Activated CD4-positive, alpha-beta T cell treated with anti-CD3 and anti-CD28 coated beads for 1 hour (primary cell): ENCODE data around the gene DKK1.

Source experiments
- DNase-seq: peaks from one replicate; pipeline ENCODE4 v3.0.0-alpha.2; 2020

DKK1 gene

GRCh38 chr10:52313933-52314821, at the start of gene DKK1:
TSS of gene DKK1 (plus strand) at chr10:52314281. CDS start at chr10:52314435, 154 bp downstream.
- no peak for DNase-seq

DNA sequence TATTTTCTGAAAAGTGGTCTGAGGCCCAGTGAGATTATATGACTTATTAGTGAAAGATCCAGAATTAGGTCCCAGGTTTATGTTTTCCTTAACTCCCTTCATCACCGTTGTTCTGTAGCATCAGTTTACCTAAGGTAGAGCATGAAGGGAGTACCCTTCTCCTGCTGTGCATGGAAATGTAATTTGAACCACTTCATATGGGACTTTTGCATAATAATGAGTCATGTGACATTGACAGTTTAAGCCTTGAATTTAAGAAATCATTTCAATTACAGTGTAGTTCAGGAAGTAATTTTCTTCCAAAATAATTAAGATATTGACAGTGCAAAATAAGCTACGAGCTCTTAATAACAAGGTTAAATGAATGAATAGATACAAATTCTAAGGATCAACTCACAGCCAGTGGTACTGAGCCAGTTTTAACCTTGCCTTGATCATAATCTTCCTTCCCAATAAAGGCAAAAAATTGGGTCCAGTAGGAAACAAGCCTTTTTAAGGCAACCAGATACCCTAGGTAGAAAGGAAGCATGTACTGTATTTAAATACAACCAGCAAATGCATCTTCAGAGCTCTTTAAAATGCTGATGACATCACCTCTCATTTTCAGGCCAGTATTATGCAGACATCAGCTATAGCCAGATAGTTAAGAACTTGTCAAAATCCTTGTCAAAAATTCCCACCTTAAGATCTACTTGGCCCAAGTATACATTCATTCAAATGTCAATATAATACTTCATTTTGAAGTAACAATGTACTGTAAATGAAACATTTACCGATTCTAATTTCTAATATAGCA, 48.8 kb upstream of the DKK1 start:
- no peak for DNase-seq

GRCh38 chr10:52266858-52267257, 47.2 kb upstream of the DKK1 start:
- no peak for DNase-seq

GRCh38 chr10:52268790-52269189, 45.3 kb upstream of the DKK1 start:
- DNase-seq, result no peak

GRCh38 chr10:52269233-52269632, 44.8 kb upstream of the DKK1 start:
- no peak for DNase-seq

- DNase-seq, result no peak
Measured at GRCh38 chr10:52276163-52276562, 37.9 kb upstream of the DKK1 start.

DNA sequence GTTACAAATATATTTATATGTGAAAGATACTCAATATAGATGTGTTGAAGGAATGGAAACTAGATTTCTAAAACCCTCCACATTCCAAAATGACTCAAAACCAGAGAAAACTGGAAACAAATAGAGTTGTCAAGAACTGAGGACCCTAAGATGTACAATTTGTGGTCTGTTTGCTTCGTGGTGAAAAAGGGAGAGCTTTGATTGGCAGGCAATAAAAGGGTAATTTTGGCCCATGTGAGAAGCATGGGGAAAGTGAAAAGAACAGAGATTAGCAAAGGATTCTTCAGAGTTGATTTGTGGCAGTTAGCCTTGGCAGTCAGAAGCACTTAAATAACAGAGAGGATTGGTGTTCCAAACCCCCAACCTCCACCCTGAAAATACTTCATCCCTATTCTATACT, 37.1 kb upstream of the DKK1 start:
- DNase-seq, result no peak

GRCh38 chr10:52279546-52279945, 34.5 kb upstream of the DKK1 start:
- no peak for DNase-seq

GRCh38 chr10:52280051-52280450, 34.0 kb upstream of the DKK1 start:
- no peak for DNase-seq

DNA sequence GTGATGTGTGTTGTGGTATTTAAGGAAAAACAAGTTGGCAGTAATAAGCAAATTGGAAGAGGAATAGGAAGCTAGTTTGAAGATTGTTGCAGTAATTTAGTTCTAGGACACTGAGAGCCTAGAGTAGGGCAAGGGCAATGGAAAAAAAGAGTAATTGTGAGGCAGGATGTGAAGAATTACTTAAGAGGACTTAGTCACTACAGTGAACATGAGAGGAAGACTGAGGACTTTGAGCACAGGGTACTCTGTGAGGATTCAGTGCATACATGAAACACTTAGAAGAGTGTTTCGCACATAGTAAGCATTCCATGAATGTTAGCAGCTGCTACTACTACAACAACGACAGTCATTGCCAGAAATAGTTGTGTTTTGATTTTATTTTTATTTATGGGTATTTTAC, 30.9 kb upstream of the DKK1 start:
- DNase-seq, result no peak

GRCh38 chr10:52284416-52285013, 29.6 kb upstream of the DKK1 start:
- no peak for DNase-seq

DNA sequence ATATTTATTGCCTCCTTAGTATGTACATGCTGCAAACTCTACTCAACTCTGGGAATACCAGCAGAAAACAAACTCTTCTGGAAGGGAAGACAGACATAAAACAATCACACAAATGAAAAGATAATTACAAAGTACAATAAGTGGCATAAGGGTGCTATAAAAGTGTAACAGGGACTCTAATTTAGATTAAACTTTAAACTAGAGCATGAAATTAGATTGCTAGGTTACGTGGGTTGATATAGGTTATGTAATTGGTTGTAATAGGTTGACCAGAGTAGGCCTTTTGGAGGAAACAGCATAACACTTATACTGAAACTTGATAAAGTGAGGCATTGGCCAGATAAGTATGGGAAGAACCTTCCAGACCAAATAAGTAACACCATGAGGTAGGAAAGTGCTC, 26.2 kb upstream of the DKK1 start:
- no peak for DNase-seq

- no peak for DNase-seq
Measured at GRCh38 chr10:52297747-52298146, 16.3 kb upstream of the DKK1 start.

- DNase-seq, result no peak
Measured at GRCh38 chr10:52300599-52301277, 13.3 kb upstream of the DKK1 start.

DNA sequence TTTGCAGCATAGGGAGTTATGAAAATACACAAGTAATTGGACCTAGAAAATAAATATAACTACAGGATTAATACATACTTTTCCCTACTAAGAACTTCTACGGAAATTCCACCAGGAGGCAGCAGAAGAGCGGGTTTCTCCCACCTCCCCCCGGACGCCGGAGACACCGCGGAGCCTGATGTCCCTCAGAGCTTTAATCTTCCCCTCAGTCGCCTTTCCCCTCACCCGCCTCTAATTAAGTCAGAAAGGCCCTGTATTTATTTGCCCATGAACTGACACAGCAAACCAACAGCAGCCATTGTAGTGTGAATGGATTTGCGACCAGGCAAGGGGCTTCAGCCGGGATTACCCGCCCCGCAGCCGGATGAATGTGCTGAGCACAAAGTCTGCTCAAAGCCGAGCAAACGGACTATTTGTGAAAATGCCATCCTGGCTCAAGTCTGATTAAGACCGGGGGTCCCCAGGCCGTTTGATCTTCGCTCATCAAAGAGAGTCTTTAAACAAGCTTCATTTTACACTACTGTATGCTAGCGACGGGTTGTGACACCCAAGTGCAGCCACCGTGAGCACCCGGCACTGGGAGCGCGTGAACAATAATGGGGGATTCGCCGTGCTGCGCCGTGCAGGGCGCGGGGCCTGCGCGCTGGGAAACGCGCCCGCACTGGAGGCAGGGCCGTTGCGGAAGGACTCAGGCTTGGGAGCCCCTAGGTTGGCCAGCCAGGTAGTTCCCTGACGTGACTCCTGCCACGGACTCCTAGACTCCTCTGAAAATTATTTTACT, 5.6 kb upstream of the DKK1 start:
- DNase-seq, result no peak

DNA sequence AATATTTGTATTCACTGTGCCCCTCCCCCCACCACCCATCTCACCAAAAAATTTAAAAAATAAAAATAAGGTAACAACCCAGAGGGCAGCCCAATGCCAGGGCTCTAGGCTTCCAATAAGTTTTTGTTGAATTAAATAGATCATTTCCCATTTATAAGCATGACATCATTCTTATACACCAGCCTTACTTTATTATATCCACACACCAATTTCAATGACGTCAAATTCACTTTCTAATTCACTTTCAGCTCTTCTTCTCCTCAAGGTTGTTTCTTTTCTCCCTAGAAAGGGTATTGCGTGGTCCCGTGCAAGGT, 1.2 kb upstream of the DKK1 start:
- no peak for DNase-seq

GRCh38 chr10:52313256-52313932, 687 bp upstream of the DKK1 start:
- no peak for DNase-seq

DNA sequence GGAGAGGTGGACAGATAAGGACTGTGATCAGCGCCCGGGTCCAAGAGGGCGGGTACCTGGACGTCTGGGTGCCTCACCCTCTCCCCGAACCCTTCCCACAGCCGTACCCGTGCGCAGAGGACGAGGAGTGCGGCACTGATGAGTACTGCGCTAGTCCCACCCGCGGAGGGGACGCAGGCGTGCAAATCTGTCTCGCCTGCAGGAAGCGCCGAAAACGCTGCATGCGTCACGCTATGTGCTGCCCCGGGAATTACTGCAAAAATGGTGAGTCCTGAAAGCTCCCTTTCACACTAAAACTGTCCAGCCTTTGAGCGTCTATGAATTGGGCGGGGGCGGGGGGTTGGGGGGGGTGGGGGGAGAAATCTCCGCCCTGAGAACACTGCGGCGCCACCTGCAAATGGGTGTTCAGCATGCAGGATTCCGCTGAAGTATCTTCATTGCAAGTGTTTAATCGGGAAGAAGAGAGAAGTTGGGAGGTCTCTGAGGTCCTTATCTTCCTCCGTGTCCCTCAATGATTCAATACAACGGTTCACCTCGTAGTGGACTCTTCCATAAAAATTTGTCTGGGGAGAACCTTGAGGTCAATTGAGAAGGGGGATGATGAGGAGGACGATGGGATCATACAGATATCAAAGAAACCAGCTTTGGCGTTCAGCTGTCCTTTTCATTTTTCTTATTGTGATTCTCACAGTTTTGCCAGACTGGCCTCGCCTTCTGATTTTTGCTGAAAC, 906 bp downstream of the DKK1 start:
- DNase-seq, result no peak

DNA sequence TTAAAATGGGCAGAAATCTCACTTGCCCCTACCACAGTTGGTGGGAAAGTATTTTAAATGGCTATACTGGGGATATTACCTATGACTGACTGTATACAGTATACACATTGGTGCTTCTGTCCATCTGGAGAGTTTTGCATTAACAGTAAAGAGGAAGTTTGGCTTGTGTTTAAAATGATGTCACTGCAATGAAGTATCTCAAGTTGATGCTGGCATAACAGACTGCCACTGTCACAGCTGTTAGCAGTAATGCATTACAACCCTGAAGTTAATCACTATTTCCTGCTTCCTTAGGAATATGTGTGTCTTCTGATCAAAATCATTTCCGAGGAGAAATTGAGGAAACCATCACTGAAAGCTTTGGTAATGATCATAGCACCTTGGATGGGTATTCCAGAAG, 1.9 kb downstream of the DKK1 start:
- no peak for DNase-seq

DNA sequence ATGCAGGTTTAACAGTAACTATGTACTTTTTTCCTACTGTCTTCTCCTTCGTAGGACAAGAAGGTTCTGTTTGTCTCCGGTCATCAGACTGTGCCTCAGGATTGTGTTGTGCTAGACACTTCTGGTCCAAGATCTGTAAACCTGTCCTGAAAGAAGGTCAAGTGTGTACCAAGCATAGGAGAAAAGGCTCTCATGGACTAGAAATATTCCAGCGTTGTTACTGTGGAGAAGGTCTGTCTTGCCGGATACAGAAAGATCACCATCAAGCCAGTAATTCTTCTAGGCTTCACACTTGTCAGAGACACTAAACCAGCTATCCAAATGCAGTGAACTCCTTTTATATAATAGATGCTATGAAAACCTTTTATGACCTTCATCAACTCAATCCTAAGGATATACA, 2.4 kb downstream of the DKK1 start:
- no peak for DNase-seq

DNA sequence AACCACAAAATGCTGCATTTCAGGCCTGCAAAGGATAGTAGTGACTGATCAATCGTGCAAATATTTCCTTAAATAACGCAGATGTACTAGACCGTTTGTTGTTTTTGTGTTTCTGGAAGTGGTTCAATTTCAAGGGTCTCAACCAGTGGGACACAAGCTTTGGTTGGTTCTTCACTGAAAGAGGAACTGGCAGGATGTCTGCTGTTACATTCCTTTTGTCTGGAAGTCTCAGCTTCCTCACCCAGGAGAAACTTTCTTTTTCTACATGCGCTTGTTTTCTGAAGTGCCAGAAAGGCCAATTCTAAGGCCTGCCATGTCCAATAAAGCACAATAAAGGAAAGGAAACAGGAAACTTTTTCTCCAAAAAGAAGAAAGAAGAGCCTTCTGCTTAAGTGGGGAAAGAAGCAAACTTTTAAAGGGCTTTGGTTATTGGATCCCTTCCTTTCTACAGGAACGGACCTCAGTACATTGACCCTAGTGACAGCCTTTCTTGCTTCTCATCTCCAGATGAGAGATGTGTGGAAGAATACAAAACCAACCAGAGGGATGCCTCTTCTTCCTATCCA, 4.1 kb downstream of the DKK1 start:
- DNase-seq, result no peak
